SK-N-SH (cell line): ENCODE data around the gene PPP2R5E.

Experiments
- CTCF ChIP-seq: fragments of 200-600 bp; sonication (generic); IDR thresholded peaks from 2 replicates; pipeline ENCODE4 v1.6.1; 2017; ENCODE audit warnings: antibody characterized with exemption, mild to moderate bottlenecking, moderate library complexity
- EP300 ChIP-seq, 2 experiments: IDR thresholded peaks; 2 replicates each; pipeline versions ENCODE4 v1.4.0 to v1.6.1; 2012; ENCODE audit warnings: borderline replicate concordance in 1 of 2, low read depth in 1 of 2, low read length in 1 of 2
- GATA2 ChIP-seq: sonication (generic); formaldehyde crosslinking; IDR thresholded peaks from 2 replicates; pipeline ENCODE4 v1.5.0; 2020; ENCODE audit warnings: mild to moderate bottlenecking, missing genetic modification reagents
- REST ChIP-seq: IDR thresholded peaks from 2 replicates; pipeline ENCODE4 v1.6.1; 2012; ENCODE audit warnings: mild to moderate bottlenecking, low read depth, low read length, moderate library complexity
- SIN3A ChIP-seq: IDR thresholded peaks from 2 replicates; pipeline ENCODE4 v1.6.1; 2012; ENCODE audit warnings: low read depth, mild to moderate bottlenecking, low read length, moderate library complexity, borderline replicate concordance
- YY1 ChIP-seq: IDR thresholded peaks from 2 replicates; pipeline ENCODE4 v1.4.0; 2012; ENCODE audit warnings: low read depth, mild to moderate bottlenecking
- TF ChIP-seq, protein P1 (sequence below): IDR thresholded peaks from 2 replicates; pipeline ENCODE4 v1.4.0; 2012; ENCODE audit warnings: low read depth, borderline replicate concordance

DNA sequence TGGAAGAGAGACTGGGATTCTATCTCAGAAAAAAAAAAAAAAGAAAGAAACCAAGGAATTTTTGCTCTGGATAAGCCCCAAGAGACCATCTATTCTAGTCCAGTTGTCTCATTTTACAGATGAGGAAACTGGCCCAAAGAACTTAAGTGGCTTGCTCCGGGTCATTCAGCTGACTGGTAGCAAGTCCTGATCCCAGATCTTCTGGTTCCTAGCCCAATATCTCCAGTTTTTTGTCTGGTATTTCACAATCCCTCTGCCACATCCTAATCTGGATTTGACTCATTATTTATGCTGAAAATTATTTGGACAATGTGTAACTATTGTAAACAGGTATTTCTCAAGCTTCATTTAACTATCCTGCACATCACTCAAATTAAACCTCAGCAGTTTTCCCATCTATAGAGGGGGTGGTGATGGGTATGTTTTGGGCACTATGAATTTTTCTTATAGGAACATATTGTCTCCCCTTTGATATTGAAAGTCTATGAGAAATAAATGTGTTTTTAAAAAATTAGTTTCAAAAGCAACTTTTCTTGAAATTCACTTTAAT, 43.4 kb downstream of the PPP2R5E start:
- no peak for TF ChIP-seq CTCF
- TF ChIP-seq EP300 (IDR thresholded peaks at IDR 0.05; ENCODE audit: borderline replicate concordance in 1 of 2, low read depth in 1 of 2, low read length in 1 of 2), result no peak
- TF ChIP-seq YY1, result no peak
- no peak for TF ChIP-seq SIN3A
- TF ChIP-seq, protein P1, sequence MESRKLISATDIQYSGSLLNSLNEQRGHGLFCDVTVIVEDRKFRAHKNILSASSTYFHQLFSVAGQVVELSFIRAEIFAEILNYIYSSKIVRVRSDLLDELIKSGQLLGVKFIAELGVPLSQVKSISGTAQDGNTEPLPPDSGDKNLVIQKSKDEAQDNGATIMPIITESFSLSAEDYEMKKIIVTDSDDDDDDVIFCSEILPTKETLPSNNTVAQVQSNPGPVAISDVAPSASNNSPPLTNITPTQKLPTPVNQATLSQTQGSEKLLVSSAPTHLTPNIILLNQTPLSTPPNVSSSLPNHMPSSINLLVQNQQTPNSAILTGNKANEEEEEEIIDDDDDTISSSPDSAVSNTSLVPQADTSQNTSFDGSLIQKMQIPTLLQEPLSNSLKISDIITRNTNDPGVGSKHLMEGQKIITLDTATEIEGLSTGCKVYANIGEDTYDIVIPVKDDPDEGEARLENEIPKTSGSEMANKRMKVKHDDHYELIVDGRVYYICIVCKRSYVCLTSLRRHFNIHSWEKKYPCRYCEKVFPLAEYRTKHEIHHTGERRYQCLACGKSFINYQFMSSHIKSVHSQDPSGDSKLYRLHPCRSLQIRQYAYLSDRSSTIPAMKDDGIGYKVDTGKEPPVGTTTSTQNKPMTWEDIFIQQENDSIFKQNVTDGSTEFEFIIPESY, result no peak
- TF ChIP-seq REST, result no peak
- no peak for TF ChIP-seq GATA2
